ENCODE measurements around the gene ST8SIA4.

The ST8SIA4 gene

GRCh38 chr5:100841358-100842076 is 61.6 kb downstream of the ST8SIA4 start:
- H3K27ac ChIP-seq (ENCODE audit: low read length) = peak overlapping the region; percentile 64
- H3K4me3 ChIP-seq (ENCODE audit: low read length) = no peak overlapping the region
- no peaks in the 10 kb centered on the region for H3K36me3 ChIP-seq (ENCODE audit: insufficient read depth, low read depth, low read length)
- no peaks in the 10 kb centered on the region for H3K9me3 ChIP-seq (ENCODE audit: insufficient read depth, low read depth, low read length)
- H3K27me3 ChIP-seq (ENCODE audit: insufficient read depth, low read length) = no peaks in the 10 kb centered on the region
- peaks cover 13% of the 10 kb centered on the region for H3K4me1 ChIP-seq (ENCODE audit: insufficient read depth, low read length)
- no peak overlapping the region for H3K9ac ChIP-seq (ENCODE audit: low read depth, low read length)

GRCh38 chr5:100840789-100841188 is 62.3 kb downstream of the ST8SIA4 start:
- Histone ChIP-seq H3K4me3 (ENCODE audit: low read length) (no peak overlapping the region), H3K9me3 (ENCODE audit: insufficient read depth, low read depth, low read length) (no peaks in the 10 kb centered on the region), H3K9ac (ENCODE audit: low read depth, low read length) (no peak overlapping the region), H3K36me3 (ENCODE audit: insufficient read depth, low read depth, low read length) (no peaks in the 10 kb centered on the region), H3K27ac (ENCODE audit: low read length) (no peak overlapping the region), H3K4me1 (ENCODE audit: insufficient read depth, low read length) (peaks cover 13% of the 10 kb centered on the region), H3K27me3 (ENCODE audit: insufficient read depth, low read length) (no peaks in the 10 kb centered on the region)

GRCh38 chr5:100840370-100840769 is 62.7 kb downstream of the ST8SIA4 start:
- H3K9ac ChIP-seq (ENCODE audit: low read depth, low read length) = no peak overlapping the region

GRCh38 chr5:100838048-100838473 is 65.0 kb downstream of the ST8SIA4 start:
- Histone ChIP-seq H3K9ac (ENCODE audit: low read depth, low read length) (no peak overlapping the region), H3K27ac (ENCODE audit: low read length) (no peak overlapping the region), H3K27me3 (ENCODE audit: insufficient read depth, low read length) (no peaks in the 10 kb centered on the region), H3K36me3 (ENCODE audit: insufficient read depth, low read depth, low read length) (no peaks in the 10 kb centered on the region), H3K4me3 (ENCODE audit: low read length) (no peak overlapping the region), H3K9me3 (ENCODE audit: insufficient read depth, low read depth, low read length) (no peaks in the 10 kb centered on the region), H3K4me1 (ENCODE audit: insufficient read depth, low read length) (peaks cover 13% of the 10 kb centered on the region)

More at GRCh38 chr5:100840370-100840769, 62.7 kb downstream of the ST8SIA4 start:
- H3K4me1 ChIP-seq (ENCODE audit: insufficient read depth, low read length) = peaks cover 13% of the 10 kb centered on the region
- no peaks in the 10 kb centered on the region for H3K36me3 ChIP-seq (ENCODE audit: insufficient read depth, low read depth, low read length)
- H3K4me3 ChIP-seq (ENCODE audit: low read length) = no peak overlapping the region
- H3K9me3 ChIP-seq (ENCODE audit: insufficient read depth, low read depth, low read length) = no peaks in the 10 kb centered on the region
- H3K27me3 ChIP-seq (ENCODE audit: insufficient read depth, low read length) = no peaks in the 10 kb centered on the region
- H3K27ac ChIP-seq (ENCODE audit: low read length) = no peak overlapping the region

GRCh38 chr5:100834519-100834918 is 68.6 kb downstream of the ST8SIA4 start:
- no peak overlapping the region for H3K4me3 ChIP-seq (ENCODE audit: low read length)
- no peaks in the 10 kb centered on the region for H3K4me1 ChIP-seq (ENCODE audit: insufficient read depth, low read length)
- no peaks in the 10 kb centered on the region for H3K27me3 ChIP-seq (ENCODE audit: insufficient read depth, low read length)
- H3K9ac ChIP-seq (ENCODE audit: low read depth, low read length) = no peak overlapping the region
- no peaks in the 10 kb centered on the region for H3K36me3 ChIP-seq (ENCODE audit: insufficient read depth, low read depth, low read length)
- H3K27ac ChIP-seq (ENCODE audit: low read length) = no peak overlapping the region
- no peaks in the 10 kb centered on the region for H3K9me3 ChIP-seq (ENCODE audit: insufficient read depth, low read depth, low read length)

- Histone ChIP-seq H3K27me3 (ENCODE audit: insufficient read depth, low read length) (no peaks in the 10 kb centered on the region), H3K36me3 (ENCODE audit: insufficient read depth, low read depth, low read length) (no peaks in the 10 kb centered on the region), H3K9me3 (ENCODE audit: insufficient read depth, low read depth, low read length) (no peaks in the 10 kb centered on the region), H3K4me3 (ENCODE audit: low read length) (no peak overlapping the region), H3K4me1 (ENCODE audit: insufficient read depth, low read length) (peaks cover 8% of the 10 kb centered on the region), H3K27ac (ENCODE audit: low read length) (no peak overlapping the region), H3K9ac (ENCODE audit: low read depth, low read length) (no peak overlapping the region)
Observed at GRCh38 chr5:100832252-100833230, 70.5 kb downstream of the ST8SIA4 start.

- H3K9me3 ChIP-seq (ENCODE audit: insufficient read depth, low read depth, low read length) = no peaks in the 10 kb centered on the region
- H3K4me1 ChIP-seq (ENCODE audit: insufficient read depth, low read length) = peaks cover 13% of the 10 kb centered on the region
- H3K9ac ChIP-seq (ENCODE audit: low read depth, low read length) = no peak overlapping the region
- no peak overlapping the region for H3K4me3 ChIP-seq (ENCODE audit: low read length)
- H3K27ac ChIP-seq (ENCODE audit: low read length) = no peak overlapping the region
- H3K27me3 ChIP-seq (ENCODE audit: insufficient read depth, low read length) = no peaks in the 10 kb centered on the region
- H3K36me3 ChIP-seq (ENCODE audit: insufficient read depth, low read depth, low read length) = no peaks in the 10 kb centered on the region
Observed at GRCh38 chr5:100828898-100829356, 74.2 kb downstream of the ST8SIA4 start.

GRCh38 chr5:100828071-100828897 is 74.8 kb downstream of the ST8SIA4 start:
- Histone ChIP-seq H3K27me3 (ENCODE audit: insufficient read depth, low read length) (no peaks in the 10 kb centered on the region), H3K36me3 (ENCODE audit: insufficient read depth, low read depth, low read length) (no peaks in the 10 kb centered on the region), H3K9ac (ENCODE audit: low read depth, low read length) (no peak overlapping the region), H3K4me1 (ENCODE audit: insufficient read depth, low read length) (peaks cover 13% of the 10 kb centered on the region), H3K9me3 (ENCODE audit: insufficient read depth, low read depth, low read length) (no peaks in the 10 kb centered on the region), H3K4me3 (ENCODE audit: low read length) (no peak overlapping the region), H3K27ac (ENCODE audit: low read length) (no peak overlapping the region)

GRCh38 chr5:100827481-100827889 is 75.6 kb downstream of the ST8SIA4 start:
- peaks cover 13% of the 10 kb centered on the region for H3K4me1 ChIP-seq (ENCODE audit: insufficient read depth, low read length)
- H3K4me3 ChIP-seq (ENCODE audit: low read length) = no peak overlapping the region
- H3K36me3 ChIP-seq (ENCODE audit: insufficient read depth, low read depth, low read length) = no peaks in the 10 kb centered on the region
- H3K27me3 ChIP-seq (ENCODE audit: insufficient read depth, low read length) = no peaks in the 10 kb centered on the region
- H3K9me3 ChIP-seq (ENCODE audit: insufficient read depth, low read depth, low read length) = no peaks in the 10 kb centered on the region
- H3K9ac ChIP-seq (ENCODE audit: low read depth, low read length) = no peak overlapping the region
- no peak overlapping the region for H3K27ac ChIP-seq (ENCODE audit: low read length)

- Histone ChIP-seq H3K27me3 (ENCODE audit: insufficient read depth, low read length) (no peaks in the 10 kb centered on the region), H3K9me3 (ENCODE audit: insufficient read depth, low read depth, low read length) (no peaks in the 10 kb centered on the region), H3K4me3 (ENCODE audit: low read length) (no peak overlapping the region), H3K4me1 (ENCODE audit: insufficient read depth, low read length) (peaks cover 13% of the 10 kb centered on the region), H3K27ac (ENCODE audit: low read length) (no peak overlapping the region), H3K9ac (ENCODE audit: low read depth, low read length) (no peak overlapping the region), H3K36me3 (ENCODE audit: insufficient read depth, low read depth, low read length) (no peaks in the 10 kb centered on the region)
Observed at GRCh38 chr5:100826133-100826532, 76.9 kb downstream of the ST8SIA4 start.

- H3K27ac ChIP-seq (ENCODE audit: low read length) = no peak overlapping the region
- H3K4me3 ChIP-seq (ENCODE audit: low read length) = no peak overlapping the region
- no peaks in the 10 kb centered on the region for H3K27me3 ChIP-seq (ENCODE audit: insufficient read depth, low read length)
- peaks cover 13% of the 10 kb centered on the region for H3K4me1 ChIP-seq (ENCODE audit: insufficient read depth, low read length)
- H3K9ac ChIP-seq (ENCODE audit: low read depth, low read length) = no peak overlapping the region
- no peaks in the 10 kb centered on the region for H3K36me3 ChIP-seq (ENCODE audit: insufficient read depth, low read depth, low read length)
- no peaks in the 10 kb centered on the region for H3K9me3 ChIP-seq (ENCODE audit: insufficient read depth, low read depth, low read length)
Observed at GRCh38 chr5:100824635-100825034, 78.4 kb downstream of the ST8SIA4 start.
